B cell (primary cell): Measurements from ENCODE around the gene RPAP3. TPM values are rescaled to one million over a fixed set of nuclear protein-coding genes. Genes with fewer than 3 reads are reported as not detected.

Experiments used
- ATAC-seq: fragments of 200-7000 bp; cut with Tn5 transposase; one replicate; pipeline ENCODE4 v1.10.0; 2021; ENCODE audit warnings: low read depth, mild to moderate bottlenecking, moderate number of reproducible peaks, moderate library complexity
- CTCF ChIA-PET: fragments of 350-600 bp; sonication (Branson Sonifier 250); formaldehyde crosslinking; loops from one replicate; lab custom pipeline; 2021; ENCODE audit warnings: antibody characterized with exemption, inconsistent platforms; lab: Charles Lee
- POLR2A ChIA-PET: fragments of 350-600 bp; sonication (Branson Sonifier 250); formaldehyde crosslinking; loops from one replicate; lab custom pipeline; 2021; ENCODE audit warnings: antibody characterized with exemption; lab: Charles Lee
- DNase-seq: peaks from one replicate; pipeline ENCODE4 v3.0.0; 2013
- H2AFZ ChIP-seq: 2 replicates; pipeline ENCODE4 v1.6.1; 2012; ENCODE audit warnings: mild to moderate bottlenecking, low read depth, low read length; ENCODE audit not compliant: insufficient read depth, poor library complexity, severe bottlenecking
- H3K27ac ChIP-seq, 2 donors: 1 replicate in 1 of 2; 2 replicates in 1 of 2; pipeline ENCODE4 v1.5.1; 2012 to 2013; ENCODE audit warnings: low read length in 2 of 2, mild to moderate bottlenecking in 2 of 2, moderate library complexity in 1 of 2
- H3K27me3 ChIP-seq, 4 experiments: fragments of 200-600 bp in 1 of 4; sonication (generic) in 1 of 4; replicated peaks in 1 of 4; 1 replicate in 2 of 4; 2 replicates in 2 of 4; pipeline versions ENCODE4 v1.6.1 to v1.7.0; 2013 to 2016; ENCODE audit warnings: low read length in 3 of 4, mild to moderate bottlenecking in 2 of 4, mixed read lengths in 1 of 4, moderate library complexity in 1 of 4; ENCODE audit not compliant: insufficient read depth in 4 of 4, control insufficient read depth in 3 of 4; ENCODE audit errors: control extremely low read depth in 1 of 4
- H3K36me3 ChIP-seq, 2 experiments: replicated peaks in 1 of 2; 1 replicate in 1 of 2; 2 replicates in 1 of 2; pipeline versions ENCODE4 v1.6.1 to v1.7.1; 2013; ENCODE audit warnings: low read length in 1 of 2; ENCODE audit not compliant: insufficient read depth in 2 of 2, control insufficient read depth in 1 of 2; ENCODE audit errors: control extremely low read depth in 1 of 2, extremely low read depth in 1 of 2
- H3K4me1 ChIP-seq, 2 donors: fragments of 200-600 bp in 1 of 2; sonication (generic) in 1 of 2; 1 replicate in 1 of 2; 2 replicates in 1 of 2; pipeline versions ENCODE4 v1.5.1 to v1.6.1; 2013 to 2017; ENCODE audit warnings: low read length in 2 of 2; ENCODE audit not compliant: control insufficient read depth in 2 of 2, insufficient read depth in 2 of 2
- H3K4me2 ChIP-seq: replicated peaks from 2 replicates; pipeline ENCODE3; 2012; ENCODE audit warnings: mild to moderate bottlenecking, low read depth, low read length; ENCODE audit not compliant: poor library complexity, severe bottlenecking
- H3K4me3 ChIP-seq, 5 experiments: fragments of 200-600 bp in 1 of 5; sonication (generic) in 1 of 5; 1 replicate in 3 of 5; 2 replicates in 2 of 5; pipeline versions ENCODE4 v1.5.1 to v1.7.0; 2011 to 2016; ENCODE audit warnings: low read length in 4 of 5, mild to moderate bottlenecking in 4 of 5, low read depth in 2 of 5, control low read depth in 1 of 5, moderate library complexity in 1 of 5; ENCODE audit not compliant: insufficient read depth in 1 of 5; ENCODE audit errors: control extremely low read depth in 1 of 5, extremely low read depth in 1 of 5
- H3K79me2 ChIP-seq: fragments of 200-600 bp; sonication (generic); one replicate; pipeline ENCODE4 v1.6.0; 2016; ENCODE audit warnings: low read length; ENCODE audit not compliant: control insufficient read depth, insufficient read depth
- H3K9ac ChIP-seq: fragments of 200-600 bp; sonication (generic); 2 replicates; pipeline ENCODE4 v1.6.1; 2017; ENCODE audit warnings: mild to moderate bottlenecking, low read length, moderate library complexity
- H3K9me3 ChIP-seq, 3 donors: one replicate each; pipeline versions ENCODE4 v1.6.1 to v1.7.1; 2013; ENCODE audit warnings: low read length in 2 of 3; ENCODE audit not compliant: control insufficient read depth in 2 of 3, insufficient read depth in 1 of 3; ENCODE audit errors: control extremely low read depth in 1 of 3
- H4K20me1 ChIP-seq: 2 replicates; pipeline ENCODE4 v1.6.0; 2012; ENCODE audit warnings: mild to moderate bottlenecking, low read length; ENCODE audit not compliant: insufficient read depth, control insufficient read depth, poor library complexity, severe bottlenecking
- H3K27ac Mint-ChIP-seq: one replicate; pipeline ENCODE4 v1.8.0; 2021; ENCODE audit warnings: mixed read lengths
- H3K27me3 Mint-ChIP-seq: one replicate; pipeline ENCODE4 v1.8.0; 2021; ENCODE audit warnings: mixed read lengths
- H3K4me1 Mint-ChIP-seq: one replicate; pipeline ENCODE4 v1.8.0; 2021; ENCODE audit warnings: mixed read lengths
- H3K4me3 Mint-ChIP-seq: one replicate; pipeline ENCODE4 v1.8.0; 2021; ENCODE audit warnings: mixed read lengths
- H3K9me3 Mint-ChIP-seq: one replicate; pipeline ENCODE4 v1.8.0; 2022; ENCODE audit warnings: mixed read lengths; ENCODE audit not compliant: insufficient read depth
- EZH2 ChIP-seq: IDR thresholded peaks from 2 replicates; pipeline ENCODE4 v1.6.1; 2012; ENCODE audit warnings: borderline replicate concordance, low read depth, mild to moderate bottlenecking, moderate library complexity, low read length; ENCODE audit not compliant: insufficient read depth, poor library complexity, severe bottlenecking
- WGBS: methylation state at CpG from one replicate; pipeline ENCODE4 v1.1.5; 2013; ENCODE audit warnings: missing lambda C conversion rate; ENCODE audit not compliant: insufficient coverage; 5-methylcytosine and 5-hydroxymethylcytosine counted together
- intact Hi-C: fragments of 100-400 bp; cut with micrococcal nuclease; formaldehyde crosslinking; loops from one replicate; pipeline ENCODE4 v1.10.0; 2022
- polyA plus RNA-seq: library from polyadenylated mRNA; depleted of rRNA; stranded (reverse); fragments of >200 nt; gene quantifications from 2 replicates; pipeline ENCODE4 v1.2.3, GENCODE V29; 2012
- total RNA-seq, 2 donors: library from RNA; stranded (reverse); fragments of 120-200 nt in 1 of 2; gene quantifications; 1 replicate in 1 of 2; 2 replicates in 1 of 2; pipeline versions ENCODE4 v1.2.3 to v1.2.4, GENCODE V29; 2013 to 2022
- TF ChIP-seq, protein P1 (sequence below): fragments of 200-600 bp; IDR thresholded peaks from one replicate; pipeline ENCODE4 v1.8.0; 2022; ENCODE audit warnings: antibody characterized with exemption, mild to moderate bottlenecking

Gene RPAP3
- total and polyA plus RNA-seq, 2 donors (not counting 1 experiment from before 2014, with no cell fraction given), result 9.1 to 47.2 TPM

DNA sequence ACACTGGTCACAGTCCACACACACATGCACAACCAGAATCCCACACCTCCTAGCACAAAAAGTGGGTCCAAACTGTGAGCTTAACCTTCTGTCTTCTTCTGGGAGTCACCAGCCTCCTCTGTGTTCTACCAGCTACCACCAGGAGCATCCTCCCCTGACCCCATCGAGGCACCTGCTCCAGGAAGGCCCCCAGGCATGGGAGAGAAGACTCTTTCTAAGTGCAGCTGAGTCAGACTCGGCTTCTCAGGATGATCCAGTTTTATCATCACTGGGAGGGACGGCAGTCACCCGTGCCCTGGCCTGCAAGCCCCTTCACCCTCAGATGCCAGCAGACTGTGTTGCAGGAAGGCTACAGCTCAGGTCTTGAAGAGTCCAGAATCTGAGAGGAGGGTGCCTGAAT lies 27.3 kb upstream of the RPAP3 start:
- no peak overlapping the region for H3K27ac ChIP-seq
- H2AFZ ChIP-seq, result no peak overlapping the region
- H3K79me2 ChIP-seq, result no peaks in the 10 kb centered on the region
- TF ChIP-seq, protein P1, sequence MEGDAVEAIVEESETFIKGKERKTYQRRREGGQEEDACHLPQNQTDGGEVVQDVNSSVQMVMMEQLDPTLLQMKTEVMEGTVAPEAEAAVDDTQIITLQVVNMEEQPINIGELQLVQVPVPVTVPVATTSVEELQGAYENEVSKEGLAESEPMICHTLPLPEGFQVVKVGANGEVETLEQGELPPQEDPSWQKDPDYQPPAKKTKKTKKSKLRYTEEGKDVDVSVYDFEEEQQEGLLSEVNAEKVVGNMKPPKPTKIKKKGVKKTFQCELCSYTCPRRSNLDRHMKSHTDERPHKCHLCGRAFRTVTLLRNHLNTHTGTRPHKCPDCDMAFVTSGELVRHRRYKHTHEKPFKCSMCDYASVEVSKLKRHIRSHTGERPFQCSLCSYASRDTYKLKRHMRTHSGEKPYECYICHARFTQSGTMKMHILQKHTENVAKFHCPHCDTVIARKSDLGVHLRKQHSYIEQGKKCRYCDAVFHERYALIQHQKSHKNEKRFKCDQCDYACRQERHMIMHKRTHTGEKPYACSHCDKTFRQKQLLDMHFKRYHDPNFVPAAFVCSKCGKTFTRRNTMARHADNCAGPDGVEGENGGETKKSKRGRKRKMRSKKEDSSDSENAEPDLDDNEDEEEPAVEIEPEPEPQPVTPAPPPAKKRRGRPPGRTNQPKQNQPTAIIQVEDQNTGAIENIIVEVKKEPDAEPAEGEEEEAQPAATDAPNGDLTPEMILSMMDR, result no peak
- no peak for TF ChIP-seq EZH2
- no peak overlapping the region for H3K4me2 ChIP-seq
- no peaks in the 10 kb centered on the region for H3K9me3 ChIP-seq
- CTCF ChIA-PET, result interaction anchor here (1.1 to 11.6 kb wide), 8 partner anchors 9 to 106 kb away, joined by 3 to 130 read pairs (median 5); partner anchors contain the start of gene RAPGEF3
- Mint-ChIP-seq H3K4me1 (peaks cover under 1% of the 10 kb centered on the region), H3K27ac (no peak overlapping the region), H3K9me3 (no peaks in the 10 kb centered on the region), H3K4me3 (no peak overlapping the region), H3K27me3 (no peaks in the 10 kb centered on the region)
- no peaks in the 10 kb centered on the region for H3K27me3 ChIP-seq
- no peak overlapping the region for H3K9ac ChIP-seq
- POLR2A ChIA-PET, result no interaction called here
- 96% methylated on average over 4 of the region's 4 CpGs for WGBS
- H3K4me1 ChIP-seq, result peaks cover 0 to under 1% of the 10 kb centered on the region in 2 donors
- DNase-seq (no peak), ATAC-seq (no peak)
- H3K4me3 ChIP-seq, result no peak overlapping the region
- H4K20me1 ChIP-seq, result no peaks in the 10 kb centered on the region
- intact Hi-C loops, result no loop called here
- no peaks in the 10 kb centered on the region for H3K36me3 ChIP-seq

DNA sequence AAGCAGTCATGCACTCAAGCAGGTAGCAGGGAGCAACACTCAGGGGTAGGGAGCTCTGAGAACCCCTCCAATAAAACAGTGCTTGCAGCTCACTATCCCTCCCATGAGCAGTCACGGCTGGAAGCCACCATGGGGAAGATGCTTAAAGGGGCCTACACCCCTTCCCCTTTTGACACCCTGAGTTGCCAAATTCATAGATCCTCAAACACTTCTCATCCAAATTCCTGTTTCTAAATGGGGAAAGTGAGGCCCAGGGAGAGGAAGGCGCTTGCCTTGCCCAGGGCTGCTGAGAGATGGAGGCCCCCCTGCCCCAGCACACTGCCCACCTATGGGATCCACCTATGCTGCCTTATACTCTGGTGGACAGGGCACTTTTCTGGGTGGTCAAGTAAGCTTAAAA lies 26.7 kb upstream of the RPAP3 start:
- H3K4me1 ChIP-seq, result no peaks in the 10 kb centered on the region
- no peak for TF ChIP-seq EZH2
- TF ChIP-seq, protein P1, result no peak
- H3K27ac Mint-ChIP-seq, result no peak overlapping the region
- ChIA-PET POLR2A (no interaction called here), CTCF (interaction anchor here (1.1 to 11.6 kb wide), 6 partner anchors 10 to 103 kb away, joined by 3 to 130 read pairs (median 12); partner anchors contain the start of gene RAPGEF3)
- H3K4me3 Mint-ChIP-seq, result no peak overlapping the region
- H3K4me1 Mint-ChIP-seq, result no peaks in the 10 kb centered on the region
- no peak overlapping the region for H3K9ac ChIP-seq
- H3K27ac ChIP-seq, result no peak overlapping the region
- H3K27me3 Mint-ChIP-seq, result no peaks in the 10 kb centered on the region
- no peak overlapping the region for H2AFZ ChIP-seq
- H3K79me2 ChIP-seq, result no peaks in the 10 kb centered on the region
- no peak overlapping the region for H3K4me3 ChIP-seq
- intact Hi-C loops, result no loop called here
- WGBS, result no CpG with 5 or more reads among the region's 2 CpGs
- H3K9me3 ChIP-seq, result no peaks in the 10 kb centered on the region
- DNase-seq (no peak), ATAC-seq (no peak)
- H3K9me3 Mint-ChIP-seq, result no peaks in the 10 kb centered on the region
- H4K20me1 ChIP-seq, result no peaks in the 10 kb centered on the region
- no peak overlapping the region for H3K4me2 ChIP-seq
- no peaks in the 10 kb centered on the region for H3K27me3 ChIP-seq
- H3K36me3 ChIP-seq, result no peaks in the 10 kb centered on the region
